Adipose tissue (tissue), 3 donors: ENCODE data around the gene CERT1. TPM values are rescaled to one million over a fixed set of nuclear protein-coding genes. Genes with fewer than 3 reads are reported as not detected.
A peak's percentile ranks its signal among the peaks of the same experiment; 100 is the strongest.
"Not testable (repeated sequence)": the region's sequence is repeated elsewhere in the genome, so short reads cannot be mapped to it uniquely, and the experiment has no call there.

ENCODE experiments used
- H3K27ac ChIP-seq: one replicate; pipeline ENCODE4 v1.5.1; 2013; ENCODE audit warnings: low read depth, low read length
- WGBS, 3 donors: extraction: QIAGEN DNeasy Blood & Tissue Kit; methylation state at CpG; one replicate each; pipeline ENCODE4 v1.1.7; 2013; 5-methylcytosine and 5-hydroxymethylcytosine counted together
- polyA plus RNA-seq, 3 donors: library from polyadenylated mRNA; stranded (reverse); fragments of 200-250 nt; gene quantifications; one replicate each; pipeline ENCODE4 v1.2.3, GENCODE V29; 2013
- donor health status: healthy with polysubstance abuse.
- donor health status: Bipolar disorder and iron deficiency.
- donor health status: healthy.

CERT1 gene
- 10 to 100 TPM in 2 of 3 donors, 1 to 10 TPM in 1; 9.3 to 38.5 (median 19.0) TPM for polyA plus RNA-seq

GRCh38 chr5:75511435-75512382, at the start of gene CERT1, which contains the start of gene POLK:
CERT1 (minus strand) TSS chr5:75511629; CDS start chr5:75511207, 422 bp downstream.
POLK (plus strand) TSS chr5:75511891.
- peak within 1 kb of the TSS; percentile 76 for H3K27ac ChIP-seq
- WGBS, 3 donors, result 1 to 2% (median 1%) methylated on average over 61 to 71 of the region's 71 CpGs

GRCh38 chr5:75560655-75561054, 49.2 kb upstream of the CERT1 start:
- H3K27ac ChIP-seq, result not testable (repeated sequence)
- 95 to 100% (median 100%) methylated on average over 1 of the region's 1 CpG for whole genome bisulfite sequencing, 3 donors

- 27 to 77% (median 27%) methylated on average over 4 of the region's 4 CpGs for WGBS, 3 donors
These were observed 47.7 kb upstream of the CERT1 start for GRCh38 chr5:75558981-75559632.

GRCh38 chr5:75558221-75558620, 46.8 kb upstream of the CERT1 start:
- 91 to 98% (median 98%) methylated on average over 1 of the region's 1 CpG for WGBS, 3 donors
- H3K27ac ChIP-seq, result no peak overlapping the region

More at GRCh38 chr5:75558981-75559632, 47.7 kb upstream of the CERT1 start:
- no peak overlapping the region for H3K27ac ChIP-seq

GRCh38 chr5:75553358-75553757, 41.9 kb upstream of the CERT1 start:
- no peak overlapping the region for H3K27ac ChIP-seq
- WGBS, 3 donors, result 56 to 99% (median 94%) methylated on average over 1 of the region's 1 CpG

- no peak overlapping the region for H3K27ac ChIP-seq
- 95 to 97% (median 96%) methylated on average over 2 of the region's 2 CpGs for WGBS, 3 donors
These were observed 41.3 kb upstream of the CERT1 start for GRCh38 chr5:75552764-75553163.

- WGBS, 3 donors, result 95% methylated on average over 3 of the region's 3 CpGs
These were observed 40.0 kb upstream of the CERT1 start for GRCh38 chr5:75551471-75551870.

GRCh38 chr5:75550597-75550996, 39.2 kb upstream of the CERT1 start:
- WGBS, 3 donors, result 99 to 100% (median 100%) methylated on average over 1 of the region's 1 CpG
- H3K27ac ChIP-seq, result no peak overlapping the region

More at GRCh38 chr5:75551471-75551870, 40.0 kb upstream of the CERT1 start:
- H3K27ac ChIP-seq, result no peak overlapping the region

- 85 to 94% (median 93%) methylated on average over 3 of the region's 3 CpGs for WGBS, 3 donors
- H3K27ac ChIP-seq, result no peak overlapping the region
These were observed 36.4 kb upstream of the CERT1 start for GRCh38 chr5:75547812-75548211.

GRCh38 chr5:75546830-75547229, 35.4 kb upstream of the CERT1 start:
- H3K27ac ChIP-seq, result no peak overlapping the region
- WGBS, 3 donors, result 93 to 99% (median 97%) methylated on average over 6 of the region's 6 CpGs

- no peak overlapping the region for H3K27ac ChIP-seq
- 82 to 91% (median 90%) methylated on average over 2 of the region's 2 CpGs for WGBS, 3 donors
These were observed 33.7 kb upstream of the CERT1 start for GRCh38 chr5:75545131-75545530.

- 42 to 85% (median 52%) methylated on average over 1 of the region's 1 CpG for WGBS, 3 donors
- H3K27ac ChIP-seq, result no peak overlapping the region
These were observed 26.8 kb upstream of the CERT1 start for GRCh38 chr5:75538211-75538610.

GRCh38 chr5:75536694-75537360, 25.4 kb upstream of the CERT1 start:
- no peak overlapping the region for H3K27ac ChIP-seq
- WGBS, 3 donors, result 89 to 94% (median 90%) methylated on average over 6 of the region's 6 CpGs

GRCh38 chr5:75536147-75536546, 24.7 kb upstream of the CERT1 start:
- WGBS, 3 donors, result 63 to 89% (median 79%) methylated on average over 3 of the region's 3 CpGs

GRCh38 chr5:75534734-75535133, 23.3 kb upstream of the CERT1 start:
- H3K27ac ChIP-seq, result no peak overlapping the region
- WGBS, 3 donors, result 94 to 99% (median 97%) methylated on average over 2 of the region's 2 CpGs

More at GRCh38 chr5:75536147-75536546, 24.7 kb upstream of the CERT1 start:
- H3K27ac ChIP-seq, result no peak overlapping the region

GRCh38 chr5:75533716-75534115, 22.3 kb upstream of the CERT1 start:
- 93 to 96% (median 96%) methylated on average over 1 of the region's 1 CpG for WGBS, 3 donors
- not testable (repeated sequence) for H3K27ac ChIP-seq

- 97 to 99% (median 97%) methylated on average over 2 of the region's 2 CpGs for WGBS, 3 donors
- no peak overlapping the region for H3K27ac ChIP-seq
These were observed 20.8 kb upstream of the CERT1 start for GRCh38 chr5:75532190-75532589.

- H3K27ac ChIP-seq, result no peak overlapping the region
These were observed 17.8 kb upstream of the CERT1 start for GRCh38 chr5:75529185-75529584.

GRCh38 chr5:75526070-75526469, 14.6 kb upstream of the CERT1 start:
- H3K27ac ChIP-seq, result no peak overlapping the region
- WGBS, 3 donors, result 55 to 82% (median 59%) methylated on average over 2 of the region's 2 CpGs
